GM23248 (cell line): ENCODE data around the gene VN1R5.

Experiments
- EZH2 ChIP-seq: fragments of 200-600 bp; sonication (generic); IDR thresholded peaks from 2 replicates; pipeline ENCODE4 v1.6.1; 2018; ENCODE audit warnings: antibody characterized with exemption, mild to moderate bottlenecking; ENCODE audit not compliant: insufficient read depth, poor library complexity, severe bottlenecking
- EZH2phosphoT487 ChIP-seq: fragments of 200-600 bp; sonication (generic); IDR thresholded peaks from 2 replicates; pipeline ENCODE4 v1.6.1; 2018; ENCODE audit warnings: antibody characterized with exemption, moderate library complexity, mild to moderate bottlenecking, low read depth; ENCODE audit not compliant: insufficient read depth

- TF ChIP-seq EZH2 (no peak), EZH2phosphoT487 (no peak)
These were observed 42.8 kb downstream of the VN1R5 start for GRCh38 chr1:247298701-247299100.
